Ascending aorta (tissue), 2 donors: ENCODE results near the gene ITSN2. TPM values are rescaled to one million over a fixed set of nuclear protein-coding genes. Genes with fewer than 3 reads are reported as not detected.

Experiments
- DNase-seq, 2 donors: peaks; one replicate each; pipeline ENCODE4 v3.0.0-alpha.2; 2019; ENCODE audit warnings: low spot score in 2 of 2
- H3K27ac ChIP-seq, 2 donors: fragments of 200-600 bp; sonication (generic); one replicate each; pipeline ENCODE4 v1.5.1; 2016 to 2017; ENCODE audit warnings: mild to moderate bottlenecking in 1 of 2
- H3K27me3 ChIP-seq: fragments of 200-600 bp; sonication (generic); one replicate; pipeline ENCODE4 v1.5.1; 2017
- H3K36me3 ChIP-seq, 2 donors: fragments of 200-600 bp; sonication (generic); one replicate each; pipeline ENCODE4 v1.5.1; 2016
- H3K4me1 ChIP-seq, 2 donors: fragments of 200-600 bp; sonication (generic); one replicate each; pipeline ENCODE4 v1.5.1; 2016 to 2017; ENCODE audit warnings: mild to moderate bottlenecking in 1 of 2
- H3K4me3 ChIP-seq, 2 donors: fragments of 200-600 bp; sonication (generic); one replicate each; pipeline ENCODE4 v1.5.1; 2016 to 2017; ENCODE audit warnings: mild to moderate bottlenecking in 1 of 2
- H3K9me3 ChIP-seq, 2 donors: fragments of 200-600 bp; sonication (generic); one replicate each; pipeline ENCODE4 v1.5.1; 2016
- intact Hi-C: fragments of 100-400 bp; cut with DNase I; formaldehyde crosslinking; loops from one replicate; pipeline ENCODE4 v1.15.1; 2023
- total RNA-seq: library from RNA; depleted of rRNA; stranded (reverse); fragments of >200 nt; gene quantifications from one replicate; pipeline ENCODE4 v1.1.0, GENCODE V29; 2016
- TF ChIP-seq, protein P1 (sequence below), 3 experiments: fragments of 200-600 bp in 2 of 3; fragments of 450-650 bp in 1 of 3; sonication (generic) in 2 of 3; IDR thresholded peaks; one replicate each; pipeline ENCODE4 v1.5.1; 2016 to 2019; ENCODE audit warnings: antibody characterized with exemption in 3 of 3, mild to moderate bottlenecking in 1 of 3, moderate library complexity in 1 of 3

The ITSN2 gene
- total RNA-seq, 1 donor from 2014 or later, result 70.0 TPM

DNA sequence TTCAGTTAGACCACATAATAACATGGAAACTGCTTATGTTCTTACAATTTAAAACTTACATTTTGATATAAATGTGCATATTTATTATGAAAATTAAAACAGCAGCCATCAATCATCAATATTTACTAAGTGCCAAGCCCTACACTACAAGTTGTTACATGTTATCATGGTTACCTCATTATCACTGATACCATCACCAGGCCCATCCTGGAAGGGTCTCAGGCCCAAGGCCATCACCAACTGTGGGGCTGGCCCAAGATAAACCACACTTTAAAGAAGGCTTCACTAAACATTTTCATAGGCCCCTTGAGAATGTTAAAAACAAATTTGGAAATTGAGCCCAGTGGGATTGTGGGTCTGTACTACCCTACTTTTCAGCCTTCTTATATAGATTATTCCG is 6.4 kb downstream of the ITSN2 start:
- no peak for DNase-seq
- TF ChIP-seq, protein P1, sequence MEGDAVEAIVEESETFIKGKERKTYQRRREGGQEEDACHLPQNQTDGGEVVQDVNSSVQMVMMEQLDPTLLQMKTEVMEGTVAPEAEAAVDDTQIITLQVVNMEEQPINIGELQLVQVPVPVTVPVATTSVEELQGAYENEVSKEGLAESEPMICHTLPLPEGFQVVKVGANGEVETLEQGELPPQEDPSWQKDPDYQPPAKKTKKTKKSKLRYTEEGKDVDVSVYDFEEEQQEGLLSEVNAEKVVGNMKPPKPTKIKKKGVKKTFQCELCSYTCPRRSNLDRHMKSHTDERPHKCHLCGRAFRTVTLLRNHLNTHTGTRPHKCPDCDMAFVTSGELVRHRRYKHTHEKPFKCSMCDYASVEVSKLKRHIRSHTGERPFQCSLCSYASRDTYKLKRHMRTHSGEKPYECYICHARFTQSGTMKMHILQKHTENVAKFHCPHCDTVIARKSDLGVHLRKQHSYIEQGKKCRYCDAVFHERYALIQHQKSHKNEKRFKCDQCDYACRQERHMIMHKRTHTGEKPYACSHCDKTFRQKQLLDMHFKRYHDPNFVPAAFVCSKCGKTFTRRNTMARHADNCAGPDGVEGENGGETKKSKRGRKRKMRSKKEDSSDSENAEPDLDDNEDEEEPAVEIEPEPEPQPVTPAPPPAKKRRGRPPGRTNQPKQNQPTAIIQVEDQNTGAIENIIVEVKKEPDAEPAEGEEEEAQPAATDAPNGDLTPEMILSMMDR (IDR thresholded peaks at IDR 0.05), result no peak
- no peaks in the 10 kb centered on the region for H3K9me3 ChIP-seq
- intact Hi-C loops, result no loop called here
- no peaks in the 10 kb centered on the region for H3K27me3 ChIP-seq
- H3K4me1 ChIP-seq, result peaks cover 3 to 37% of the 10 kb centered on the region in 2 donors
- H3K27ac ChIP-seq, result no peak overlapping the region
- H3K4me3 ChIP-seq, result no peak overlapping the region
- no peaks in the 10 kb centered on the region for H3K36me3 ChIP-seq

DNA sequence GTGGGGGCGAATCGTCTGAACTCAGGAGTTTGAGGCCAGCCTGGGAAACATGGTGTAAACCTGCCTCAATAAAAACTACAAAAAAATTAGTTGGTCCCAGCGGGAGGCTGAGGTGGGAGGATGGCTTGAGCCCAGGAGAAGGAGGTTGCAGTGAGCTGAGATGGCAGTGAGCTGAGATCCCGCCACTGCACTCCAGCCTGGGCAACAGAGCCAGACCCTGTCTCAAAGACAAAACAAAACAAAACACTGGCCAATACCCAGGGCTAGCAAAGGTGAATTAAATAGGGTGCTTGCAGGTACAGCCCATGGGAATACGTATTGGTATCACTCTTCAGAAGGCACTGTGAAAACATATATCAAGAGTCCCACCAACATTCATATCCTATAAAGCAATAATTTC is 7.0 kb downstream of the ITSN2 start:
- DNase-seq, result no peak
- Histone ChIP-seq H3K9me3 (no peaks in the 10 kb centered on the region), H3K27ac (no peak overlapping the region), H3K4me3 (no peak overlapping the region), H3K4me1 (peaks cover 3 to 33% of the 10 kb centered on the region in 2 donors), H3K36me3 (no peaks in the 10 kb centered on the region), H3K27me3 (no peaks in the 10 kb centered on the region)
- TF ChIP-seq, protein P1 (IDR thresholded peaks at IDR 0.05), result no peak
- intact Hi-C loops, result no loop called here

DNA sequence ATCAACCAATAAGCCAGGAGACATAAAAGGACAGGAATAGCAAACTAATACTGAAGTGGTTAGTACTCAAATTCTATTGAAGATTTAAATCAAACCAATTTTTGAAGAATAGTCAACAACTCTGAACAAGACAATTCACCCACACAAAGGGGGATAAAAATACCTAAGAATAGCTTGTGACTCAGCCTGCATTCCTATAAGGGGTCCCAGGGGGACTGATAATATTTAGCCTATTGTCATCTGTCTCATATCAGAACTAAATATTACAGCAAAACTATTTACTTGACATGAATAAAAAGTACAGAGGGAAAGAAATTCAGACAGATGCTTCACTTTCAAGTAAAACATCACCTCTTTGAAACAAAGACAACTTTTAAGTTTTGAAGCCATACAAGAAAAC is 7.7 kb downstream of the ITSN2 start:
- peaks cover 3 to 33% of the 10 kb centered on the region in 2 donors for H3K4me1 ChIP-seq
- intact Hi-C loops, result no loop called here

DNA sequence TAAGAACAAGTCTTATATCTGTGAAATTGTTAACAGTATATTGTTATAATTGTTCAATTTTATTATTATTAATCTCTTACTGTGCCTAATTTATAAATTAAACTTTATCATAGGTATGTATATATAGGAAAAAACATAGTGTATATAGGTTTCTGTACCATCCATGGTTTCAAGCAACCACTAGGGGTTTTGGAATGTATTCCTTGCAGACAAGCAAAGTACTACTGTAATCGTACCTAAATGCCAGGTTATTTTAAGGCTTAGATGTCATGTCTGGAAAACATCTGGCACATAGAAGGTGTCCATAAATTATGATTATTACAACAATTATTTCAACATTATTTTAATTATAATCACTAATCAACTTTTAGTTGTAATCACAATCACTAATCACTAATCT is 8.4 kb downstream of the ITSN2 start:
- Histone ChIP-seq H3K27ac (no peak overlapping the region), H3K9me3 (no peaks in the 10 kb centered on the region), H3K36me3 (no peaks in the 10 kb centered on the region), H3K4me3 (no peak overlapping the region), H3K4me1 (peaks cover 3 to 33% of the 10 kb centered on the region in 2 donors), H3K27me3 (no peaks in the 10 kb centered on the region)
- DNase-seq, result no peak
- TF ChIP-seq, protein P1 (IDR thresholded peaks at IDR 0.05), result no peak
- intact Hi-C loops, result no loop called here

More for the DNA sequence above, 7.7 kb downstream of the ITSN2 start:
- H3K27ac ChIP-seq, result no peak overlapping the region
- no peaks in the 10 kb centered on the region for H3K27me3 ChIP-seq
- TF ChIP-seq, protein P1 (IDR thresholded peaks at IDR 0.05), result no peak
- no peaks in the 10 kb centered on the region for H3K36me3 ChIP-seq
- H3K9me3 ChIP-seq, result no peaks in the 10 kb centered on the region
- DNase-seq, result no peak
- H3K4me3 ChIP-seq, result no peak overlapping the region

DNA sequence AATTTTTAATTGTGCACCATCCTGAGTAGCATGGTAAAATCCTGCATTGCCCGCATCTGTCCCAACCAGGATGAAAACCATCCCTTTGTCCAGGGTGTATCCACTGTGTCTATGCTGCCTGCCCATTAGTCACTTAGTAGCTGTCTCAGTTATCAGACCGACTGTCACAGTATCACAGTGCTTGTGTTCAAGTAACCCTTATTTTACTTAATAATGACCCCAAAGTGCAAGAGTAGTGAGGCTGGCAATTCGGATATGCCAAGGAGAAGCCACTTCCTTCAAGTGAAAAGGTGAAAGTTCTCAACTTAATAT is 8.8 kb downstream of the ITSN2 start:
- Histone ChIP-seq H3K36me3 (no peaks in the 10 kb centered on the region), H3K4me3 (no peak overlapping the region), H3K27me3 (no peaks in the 10 kb centered on the region), H3K4me1 (peaks cover 3 to 33% of the 10 kb centered on the region in 2 donors), H3K9me3 (no peaks in the 10 kb centered on the region), H3K27ac (no peak overlapping the region)
- no peak for DNase-seq
- TF ChIP-seq, protein P1 (IDR thresholded peaks at IDR 0.05), result no peak
- intact Hi-C loops, result no loop called here
